Astrocyte of the cerebellum (primary cell): ENCODE measurements around the gene KAT2A.

Experiments
- DNase-seq: peaks from one replicate; pipeline ENCODE4 v3.0.0-alpha.2; 2011; ENCODE audit warnings: low read depth
- H3K4me3 ChIP-seq: 2 replicates; pipeline ENCODE4 v1.5.1; 2011; ENCODE audit warnings: mild to moderate bottlenecking, low read depth, low read length, moderate library complexity
- in situ Hi-C: cut with HindIII; loops from 2 replicates; pipeline ENCODE4 v1.10.0; 2017; ENCODE audit warnings: low sequenced_read_pairs
- TF ChIP-seq, protein P1 (sequence below): IDR thresholded peaks from 2 replicates; pipeline ENCODE4 v1.5.1; 2012; ENCODE audit warnings: low read length, low read depth, moderate library complexity, mild to moderate bottlenecking; ENCODE audit errors: missing control alignments

The KAT2A gene

GRCh38 chr17:42076797-42077559 is 44.2 kb downstream of the KAT2A start:
- DNase-seq: no peak
- H3K4me3 ChIP-seq: no peak overlapping the region
- in situ Hi-C loops: no loop called here
- TF ChIP-seq, protein P1, sequence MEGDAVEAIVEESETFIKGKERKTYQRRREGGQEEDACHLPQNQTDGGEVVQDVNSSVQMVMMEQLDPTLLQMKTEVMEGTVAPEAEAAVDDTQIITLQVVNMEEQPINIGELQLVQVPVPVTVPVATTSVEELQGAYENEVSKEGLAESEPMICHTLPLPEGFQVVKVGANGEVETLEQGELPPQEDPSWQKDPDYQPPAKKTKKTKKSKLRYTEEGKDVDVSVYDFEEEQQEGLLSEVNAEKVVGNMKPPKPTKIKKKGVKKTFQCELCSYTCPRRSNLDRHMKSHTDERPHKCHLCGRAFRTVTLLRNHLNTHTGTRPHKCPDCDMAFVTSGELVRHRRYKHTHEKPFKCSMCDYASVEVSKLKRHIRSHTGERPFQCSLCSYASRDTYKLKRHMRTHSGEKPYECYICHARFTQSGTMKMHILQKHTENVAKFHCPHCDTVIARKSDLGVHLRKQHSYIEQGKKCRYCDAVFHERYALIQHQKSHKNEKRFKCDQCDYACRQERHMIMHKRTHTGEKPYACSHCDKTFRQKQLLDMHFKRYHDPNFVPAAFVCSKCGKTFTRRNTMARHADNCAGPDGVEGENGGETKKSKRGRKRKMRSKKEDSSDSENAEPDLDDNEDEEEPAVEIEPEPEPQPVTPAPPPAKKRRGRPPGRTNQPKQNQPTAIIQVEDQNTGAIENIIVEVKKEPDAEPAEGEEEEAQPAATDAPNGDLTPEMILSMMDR: no peak

GRCh38 chr17:42075789-42076188 is 45.4 kb downstream of the KAT2A start:
- in situ Hi-C loops: no loop called here
- no peak overlapping the region for H3K4me3 ChIP-seq
- no peak for DNase-seq
- TF ChIP-seq, protein P1: no peak

- in situ Hi-C loops: no loop called here
- peak overlapping the region; percentile 10 for H3K4me3 ChIP-seq
- TF ChIP-seq, protein P1: peak; percentile 8
- no peak for DNase-seq
These were observed 48.6 kb downstream of the KAT2A start for GRCh38 chr17:42072323-42073187.

GRCh38 chr17:42071810-42072209 is 49.4 kb downstream of the KAT2A start:
- DNase-seq: no peak
- in situ Hi-C loops: no loop called here
- H3K4me3 ChIP-seq: no peak overlapping the region

GRCh38 chr17:42068979-42069378 is 52.2 kb downstream of the KAT2A start:
- no peak overlapping the region for H3K4me3 ChIP-seq
- in situ Hi-C loops: no loop called here
- TF ChIP-seq, protein P1: no peak
- no peak for DNase-seq

More at GRCh38 chr17:42071810-42072209, 49.4 kb downstream of the KAT2A start:
- TF ChIP-seq, protein P1: no peak

GRCh38 chr17:42067371-42068091 is 53.6 kb downstream of the KAT2A start:
- in situ Hi-C loops: no loop called here
- TF ChIP-seq, protein P1: peak; percentile 89
- peak; percentile 9 for DNase-seq
- no peak overlapping the region for H3K4me3 ChIP-seq
